ENCODE results near the gene RHBDF2.
A peak's percentile ranks its signal among the peaks of the same experiment; 100 is the strongest.
"Not testable (repeated sequence)": the region's sequence is repeated elsewhere in the genome, so short reads cannot be mapped to it uniquely, and the experiment has no call there.

The RHBDF2 gene

GRCh38 chr17:76523084-76524037 lies 22.1 kb upstream of the RHBDF2 start:
- peak; percentile 65 to 76 (median 73) for DNase-seq

- DNase-seq: not testable (repeated sequence)
These were observed 20.5 kb upstream of the RHBDF2 start for GRCh38 chr17:76521683-76522082.

- no peak for DNase-seq
These were observed 20.0 kb upstream of the RHBDF2 start for GRCh38 chr17:76521262-76521661.

GRCh38 chr17:76519048-76519966 lies 18.1 kb upstream of the RHBDF2 start:
- no peak for DNase-seq

- DNase-seq: no peak
These were observed 16.4 kb upstream of the RHBDF2 start for GRCh38 chr17:76517638-76518038.

GRCh38 chr17:76515274-76515949 lies 14.2 kb upstream of the RHBDF2 start:
- DNase-seq: peak; percentile 66 to 95 (median 76)

- not testable (repeated sequence) for DNase-seq
These were observed 13.1 kb upstream of the RHBDF2 start for GRCh38 chr17:76514355-76514754.

GRCh38 chr17:76513306-76513692 lies 12.1 kb upstream of the RHBDF2 start:
- DNase-seq: no peak

GRCh38 chr17:76512366-76513305 lies 11.4 kb upstream of the RHBDF2 start:
- DNase-seq: no peak

- peak in 1 of 5 donors; percentile 49 for DNase-seq
These were observed 10.6 kb upstream of the RHBDF2 start for GRCh38 chr17:76511668-76512365.

GRCh38 chr17:76510831-76511244 lies 9.6 kb upstream of the RHBDF2 start:
- no peak for DNase-seq

- DNase-seq: not testable (repeated sequence)
These were observed 7.3 kb upstream of the RHBDF2 start for GRCh38 chr17:76508472-76509063.

- DNase-seq: peak; percentile 68 to 82 (median 77)
These were observed 5.5 kb upstream of the RHBDF2 start for GRCh38 chr17:76506408-76507345.

- DNase-seq: no peak
These were observed 2.9 kb upstream of the RHBDF2 start for GRCh38 chr17:76504117-76504516.

GRCh38 chr17:76502341-76503211 lies 1.4 kb upstream of the RHBDF2 start:
- DNase-seq: no peak

- DNase-seq: no peak
These were observed 644 bp upstream of the RHBDF2 start for GRCh38 chr17:76501827-76502307.

- DNase-seq: no peak
These were observed 541 bp downstream of the RHBDF2 start for GRCh38 chr17:76500747-76501017.

- no peak for DNase-seq
These were observed 1.0 kb downstream of the RHBDF2 start for GRCh38 chr17:76500074-76500746.

Measured in T-helper 1 cell (primary cell).